GM18519 (cell line): ENCODE data around the gene NTN4.
"Not testable (repeated sequence)": the region's sequence is repeated elsewhere in the genome, so short reads cannot be mapped to it uniquely, and the experiment has no call there.

Source experiments
- ATAC-seq: cut with Tn5 transposase; IDR thresholded peaks from one replicate; pipeline ENCODE4 v1.9.1; 2021; ENCODE audit warnings: mild to moderate bottlenecking, moderate library complexity; ENCODE audit not compliant: unreplicated experiment, low FRiP score

Gene NTN4

GRCh38 chr12:95718006-95718431, 72.5 kb downstream of the NTN4 start:
- no peak for ATAC-seq

GRCh38 chr12:95717316-95717928, 73.1 kb downstream of the NTN4 start:
- ATAC-seq = no peak

GRCh38 chr12:95715177-95715576, 75.4 kb downstream of the NTN4 start:
- ATAC-seq = no peak

GRCh38 chr12:95712269-95712668, 78.3 kb downstream of the NTN4 start:
- ATAC-seq = no peak

- no peak for ATAC-seq
Observed at GRCh38 chr12:95710386-95710785, 80.2 kb downstream of the NTN4 start.

GRCh38 chr12:95709152-95709551, 81.4 kb downstream of the NTN4 start:
- ATAC-seq = no peak

GRCh38 chr12:95705143-95705542, 85.4 kb downstream of the NTN4 start:
- ATAC-seq = no peak

GRCh38 chr12:95703986-95704385, 86.6 kb downstream of the NTN4 start:
- ATAC-seq = no peak

- ATAC-seq = no peak
Observed at GRCh38 chr12:95701722-95702418, 88.7 kb downstream of the NTN4 start.

GRCh38 chr12:95701275-95701674, 89.3 kb downstream of the NTN4 start:
- no peak for ATAC-seq

- ATAC-seq = peak; percentile 94
Observed at GRCh38 chr12:95700316-95700785, 90.2 kb downstream of the NTN4 start.

GRCh38 chr12:95699579-95699978, 91.0 kb downstream of the NTN4 start:
- ATAC-seq = no peak

- ATAC-seq = no peak
Observed at GRCh38 chr12:95694136-95694535, 96.4 kb downstream of the NTN4 start.

GRCh38 chr12:95693689-95694088, 96.9 kb downstream of the NTN4 start:
- no peak for ATAC-seq

GRCh38 chr12:95690861-95691635, 99.5 kb downstream of the NTN4 start:
- no peak for ATAC-seq

- ATAC-seq = no peak
Observed at GRCh38 chr12:95687937-95688336, 102.6 kb downstream of the NTN4 start.

- no peak for ATAC-seq
Observed at GRCh38 chr12:95683418-95683817, 107.1 kb downstream of the NTN4 start.

- no peak for ATAC-seq
Observed at GRCh38 chr12:95681210-95681765, 109.3 kb downstream of the NTN4 start.

- no peak for ATAC-seq
Observed at GRCh38 chr12:95678684-95679083, 111.9 kb downstream of the NTN4 start.

GRCh38 chr12:95677782-95678181, 112.8 kb downstream of the NTN4 start:
- ATAC-seq = not testable (repeated sequence)

- ATAC-seq = no peak
Observed at GRCh38 chr12:95674631-95675030, 115.9 kb downstream of the NTN4 start.
